GM18520 (cell line): ENCODE data around the gene CREBL2.

Source experiments
- ATAC-seq: cut with Tn5 transposase; IDR thresholded peaks from one replicate; pipeline ENCODE4 v1.9.1; 2021; ENCODE audit not compliant: unreplicated experiment

The CREBL2 gene

GRCh38 chr12:12671850-12672660, 60.4 kb downstream of the CREBL2 start:
- no peak for ATAC-seq

- peak; percentile 86 for ATAC-seq
Observed at GRCh38 chr12:12673296-12673695, 61.6 kb downstream of the CREBL2 start.

GRCh38 chr12:12676605-12677004, 64.9 kb downstream of the CREBL2 start:
- ATAC-seq, result no peak

GRCh38 chr12:12681061-12681765, 69.5 kb downstream of the CREBL2 start:
- ATAC-seq, result no peak

- ATAC-seq, result no peak
Observed at GRCh38 chr12:12682284-12682683, 70.6 kb downstream of the CREBL2 start.

- ATAC-seq, result no peak
Observed at GRCh38 chr12:12683136-12683697, 71.5 kb downstream of the CREBL2 start.

GRCh38 chr12:12683725-12684124, 72.0 kb downstream of the CREBL2 start:
- no peak for ATAC-seq

GRCh38 chr12:12684375-12685106, 72.9 kb downstream of the CREBL2 start:
- no peak for ATAC-seq

- no peak for ATAC-seq
Observed at GRCh38 chr12:12685305-12685704, 73.6 kb downstream of the CREBL2 start.

- ATAC-seq, result no peak
Observed at GRCh38 chr12:12686472-12686871, 74.8 kb downstream of the CREBL2 start.

- no peak for ATAC-seq
Observed at GRCh38 chr12:12686925-12687324, 75.2 kb downstream of the CREBL2 start.

- ATAC-seq, result no peak
Observed at GRCh38 chr12:12689647-12690300, 78.1 kb downstream of the CREBL2 start.

GRCh38 chr12:12691549-12691948, 79.9 kb downstream of the CREBL2 start:
- peak; percentile 30 for ATAC-seq

- no peak for ATAC-seq
Observed at GRCh38 chr12:12693111-12693671, 81.5 kb downstream of the CREBL2 start.
